IMR-90 (cell line): ENCODE data around the gene NUDT9. TPM values are rescaled to one million over a fixed set of nuclear protein-coding genes. Genes with fewer than 3 reads are reported as not detected.
A peak's percentile ranks its signal among the peaks of the same experiment; 100 is the strongest.
"Not testable (repeated sequence)": the region's sequence is repeated elsewhere in the genome, so short reads cannot be mapped to it uniquely, and the experiment has no call there.

Experiments used
- ATAC-seq: fragments of 200-7000 bp; cut with Tn5 transposase; 2 replicates; pipeline ENCODE4 v1.9.1; 2020; ENCODE audit warnings: low read depth, mild to moderate bottlenecking, moderate library complexity
- BruUV-seq: library from RNA; stranded (reverse); fragments of 400-500 nt; replicated peaks from 2 replicates; lab custom pipeline; 2021; lab: Mats Ljungman, UMichigan
- CTCF ChIA-PET: fragments of 300-600 bp; formaldehyde crosslinking; extraction: SDS; loops from one replicate; lab custom pipeline; 2021; ENCODE audit warnings: antibody characterized with exemption; lab: Yijun Ruan, JAX
- POLR2A ChIA-PET: fragments of 300-600 bp; sonication (Branson Sonifier 250); formaldehyde crosslinking; loops from one replicate; lab custom pipeline; 2022; ENCODE audit warnings: antibody characterized with exemption; ENCODE audit not compliant: unreplicated experiment; lab: Charles Lee
- DNase-seq: peaks from one replicate; pipeline ENCODE4 v3.0.0; 2013
- H2AFZ ChIP-seq: replicated peaks from 2 replicates; pipeline ENCODE3; 2013; ENCODE audit warnings: low read length, mild to moderate bottlenecking; ENCODE audit not compliant: poor library complexity
- H2AK5ac ChIP-seq: 2 replicates; pipeline ENCODE4 v1.6.1; 2013; ENCODE audit warnings: low read depth, low read length, inconsistent platforms
- H2AK9ac ChIP-seq: replicated peaks from 2 replicates; pipeline ENCODE3; 2013; ENCODE audit warnings: mild to moderate bottlenecking, low read depth, low read length, moderate library complexity; ENCODE audit not compliant: poor library complexity
- H2BK120ac ChIP-seq: 2 replicates; pipeline ENCODE4 v1.6.1; 2013; ENCODE audit warnings: low read depth, low read length, inconsistent platforms
- H2BK15ac ChIP-seq: 3 replicates; pipeline ENCODE4 v1.6.1; 2013; ENCODE audit warnings: low read depth, low read length, inconsistent platforms
- H2BK20ac ChIP-seq: 2 replicates; pipeline ENCODE4 v1.6.1; 2013; ENCODE audit warnings: low read depth, mild to moderate bottlenecking, inconsistent platforms, low read length, moderate library complexity
- H2BK5ac ChIP-seq: 2 replicates; pipeline ENCODE4 v1.6.1; 2013; ENCODE audit warnings: mild to moderate bottlenecking, low read depth, low read length, inconsistent platforms; ENCODE audit not compliant: poor library complexity, severe bottlenecking
- H3K14ac ChIP-seq: replicated peaks from 2 replicates; pipeline ENCODE4 v1.6.1; 2013; ENCODE audit warnings: low read depth, low read length, inconsistent platforms
- H3K18ac ChIP-seq: 2 replicates; pipeline ENCODE4 v1.6.1; 2013; ENCODE audit warnings: low read depth, low read length, control low read depth
- H3K23ac ChIP-seq: 2 replicates; pipeline ENCODE4 v1.6.1; 2013; ENCODE audit warnings: low read depth, low read length, inconsistent platforms
- H3K27ac ChIP-seq: 2 replicates; pipeline ENCODE4 v1.5.1; 2013; ENCODE audit warnings: mild to moderate bottlenecking, control low read depth, low read length; ENCODE audit not compliant: insufficient read depth
- H3K27me3 ChIP-seq: 2 replicates; pipeline ENCODE4 v1.6.1; 2013; ENCODE audit warnings: low read length; ENCODE audit not compliant: control insufficient read depth, insufficient read depth
- H3K36me3 ChIP-seq: 2 replicates; pipeline ENCODE4 v1.6.1; 2013; ENCODE audit warnings: low read length, mixed read lengths; ENCODE audit not compliant: control insufficient read depth, insufficient read depth
- H3K4ac ChIP-seq: 2 replicates; pipeline ENCODE4 v1.6.1; 2013; ENCODE audit warnings: low read depth, low read length, inconsistent platforms
- H3K4me1 ChIP-seq: 2 replicates; pipeline ENCODE4 v1.6.1; 2013; ENCODE audit warnings: low read length, mixed read lengths; ENCODE audit not compliant: control insufficient read depth, insufficient read depth
- H3K4me2 ChIP-seq: 2 replicates; pipeline ENCODE4 v1.6.1; 2013; ENCODE audit warnings: low read depth, mild to moderate bottlenecking, control low read depth, low read length, moderate library complexity
- H3K4me3 ChIP-seq: 2 replicates; pipeline ENCODE4 v1.5.1; 2013; ENCODE audit warnings: low read depth, mild to moderate bottlenecking, control low read depth, low read length, moderate library complexity; ENCODE audit not compliant: insufficient read depth
- H3K56ac ChIP-seq: 2 replicates; pipeline ENCODE4 v1.6.1; 2013; ENCODE audit warnings: low read length, inconsistent platforms; ENCODE audit not compliant: insufficient read depth; ENCODE audit errors: extremely low read depth
- H3K79me1 ChIP-seq, 2 experiments: 2 replicates each; pipeline ENCODE4 v1.6.1; 2013; ENCODE audit warnings: low read length in 2 of 2, inconsistent platforms in 1 of 2, low read depth in 1 of 2
- H3K9ac ChIP-seq: 2 replicates; pipeline ENCODE4 v1.6.1; 2013; ENCODE audit warnings: low read depth, low read length, control low read depth
- H3K9me1 ChIP-seq: 2 replicates; pipeline ENCODE4 v1.6.1; 2013; ENCODE audit warnings: low read length, inconsistent platforms; ENCODE audit not compliant: insufficient read depth
- H3K9me3 ChIP-seq: 2 replicates; pipeline ENCODE4 v1.6.1; 2013; ENCODE audit warnings: low read length; ENCODE audit not compliant: control insufficient read depth, insufficient read depth
- H4K20me1 ChIP-seq: 2 replicates; pipeline ENCODE4 v1.6.1; 2013; ENCODE audit warnings: low read length, inconsistent platforms; ENCODE audit not compliant: insufficient read depth
- H4K5ac ChIP-seq: 2 replicates; pipeline ENCODE4 v1.6.1; 2013; ENCODE audit warnings: mild to moderate bottlenecking, low read depth, low read length, control low read depth
- H4K8ac ChIP-seq, 2 experiments: 2 replicates each; pipeline ENCODE4 v1.6.1; 2013; ENCODE audit warnings: low read depth in 2 of 2, low read length in 2 of 2, control low read depth in 1 of 2, inconsistent platforms in 1 of 2
- H4K91ac ChIP-seq: 2 replicates; pipeline ENCODE4 v1.6.1; 2013; ENCODE audit warnings: low read depth, low read length, inconsistent platforms; ENCODE audit not compliant: insufficient read depth
- CHD1 ChIP-seq: IDR thresholded peaks from 2 replicates; pipeline ENCODE4 v1.6.1; 2012; ENCODE audit warnings: low read depth, low read length, improper control_type of control experiment
- WGBS, 2 experiments: methylation state at CpG; one replicate each; pipeline versions ENCODE4 v1.1.5 to v1.1.7; 2013; ENCODE audit warnings: missing lambda C conversion rate in 2 of 2; ENCODE audit not compliant: insufficient read length in 1 of 2; ENCODE audit errors: extremely low coverage in 2 of 2; 5-methylcytosine and 5-hydroxymethylcytosine counted together
- dilution Hi-C: fragments of 300-500 bp; cut with HindIII; formaldehyde crosslinking; loops from one replicate; pipeline ENCODE4 v1.14.3; 2018; ENCODE audit warnings: low sequenced_read_pairs; ENCODE audit not compliant: unreplicated experiment
- in situ Hi-C: fragments of 300-500 bp; cut with MboI; formaldehyde crosslinking; loops from 3 replicates; pipeline ENCODE4 v1.14.3; 2019; ENCODE audit warnings: low sequenced_read_pairs, inconsistent platforms, mixed read lengths
- intact Hi-C: fragments of 100-400 bp; cut with micrococcal nuclease; formaldehyde crosslinking; loops from 2 replicates; pipeline ENCODE4 v1.10.0; 2022
- polyA plus RNA-seq, 3 experiments: library from polyadenylated mRNA; depleted of rRNA; stranded (reverse); fragments of >200 nt; gene quantifications; 2 replicates each; pipeline ENCODE4 v1.2.3, GENCODE V29; 2012; ENCODE audit warnings: low replicate concordance in 1 of 3
- total RNA-seq: library from RNA; depleted of rRNA; stranded (reverse); fragments of >200 nt; gene quantifications from 2 replicates; pipeline ENCODE4 v1.2.3, GENCODE V29; 2012

Gene NUDT9
- total and polyA plus RNA-seq, 2 of the 4 experiments (the other 2 are of a cell fraction), result 10.0 to 23.5 TPM

DNA sequence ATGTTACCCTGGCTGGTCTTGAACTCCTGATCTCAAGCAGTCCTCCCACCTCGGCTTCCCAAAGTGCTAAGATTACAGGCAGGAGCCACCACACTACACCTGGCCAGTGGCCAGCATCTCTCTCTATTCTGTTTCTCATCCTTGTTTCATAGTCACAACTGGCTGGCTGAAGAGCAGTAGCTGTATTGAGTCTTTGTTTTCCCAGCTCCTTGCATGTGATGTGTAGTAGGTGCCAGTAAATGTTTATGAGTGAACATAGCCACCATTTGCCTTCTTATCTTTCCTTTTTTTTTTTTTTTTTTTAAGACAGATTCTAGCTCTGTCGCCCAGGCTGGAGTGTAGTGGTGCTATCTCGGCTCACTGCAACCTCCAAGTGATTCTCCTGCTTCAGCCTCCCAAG lies 23.6 kb downstream of the NUDT9 start:
- Histone ChIP-seq H2BK5ac (no peak overlapping the region), H2BK15ac (no peak overlapping the region), H4K8ac (no peak overlapping the region), H2BK120ac (no peak overlapping the region), H3K4me3 (no peak overlapping the region), H4K5ac (no peak overlapping the region), H3K18ac (no peak overlapping the region), H2BK20ac (no peak overlapping the region), H3K4me1 (no peaks in the 10 kb centered on the region), H4K91ac (no peak overlapping the region), H3K56ac (no peak overlapping the region), H4K20me1 (no peaks in the 10 kb centered on the region), H2AK5ac (no peak overlapping the region), H3K27ac (no peak overlapping the region), H3K9me1 (no peaks in the 10 kb centered on the region), H3K27me3 (no peaks in the 10 kb centered on the region), H3K9me3 (no peaks in the 10 kb centered on the region), H3K23ac (no peak overlapping the region), H2AK9ac (peak overlapping the region; percentile 37), H3K79me1 (no peaks in the 10 kb centered on the region; a peak in 2 of 4 replicates), H3K14ac (no peak overlapping the region), H3K9ac (no peak overlapping the region), H3K4ac (no peak overlapping the region), H3K36me3 (peaks cover 6% of the 10 kb centered on the region), H3K4me2 (no peak overlapping the region), H2AFZ (no peak overlapping the region)
- ChIA-PET POLR2A (no interaction called here), CTCF (interaction anchor here (0.7 kb wide), 2 partner anchors 49 to 628 kb away, joined by 3 to 5 read pairs; no protein-coding TSS in a partner anchor)
- WGBS, 2 experiments, result no CpG with 5 or more reads among the region's 3 CpGs
- dilution Hi-C loops, result no loop called here
- no TSS peak for BruUV-seq
- TF ChIP-seq CHD1, result no peak
- intact Hi-C loops, result no loop called here
- ATAC-seq (no peak), DNase-seq (no peak)
- in situ Hi-C loops, result no loop called here

DNA sequence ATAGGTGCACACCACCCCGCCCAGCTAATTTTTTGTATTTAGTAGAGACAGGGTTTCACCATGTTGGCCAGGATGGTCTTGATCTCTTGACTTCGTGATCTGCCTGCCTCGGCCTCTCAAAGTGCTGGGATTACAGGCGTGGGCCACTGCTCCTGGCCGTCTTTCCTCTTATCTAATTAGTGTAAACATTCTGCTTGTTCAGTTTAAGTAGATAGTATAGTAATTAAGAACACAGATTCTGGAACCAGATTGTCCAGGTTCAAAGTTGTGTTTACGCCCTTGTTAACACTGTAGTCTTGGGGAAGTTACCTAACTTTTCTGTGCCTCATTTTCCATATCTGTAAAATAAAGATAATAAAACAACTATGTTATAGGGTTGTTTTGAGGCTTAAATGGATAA lies 24.0 kb downstream of the NUDT9 start:
- not testable (repeated sequence) for BruUV-seq

More for the DNA sequence above, 24.0 kb downstream of the NUDT9 start:
- H3K4me2 ChIP-seq, H2BK15ac ChIP-seq, H3K9ac ChIP-seq, H3K36me3 ChIP-seq, H3K4ac ChIP-seq, POLR2A ChIA-PET, ATAC-seq, H2AK9ac ChIP-seq, H3K79me1 ChIP-seq, H3K56ac ChIP-seq, H3K9me3 ChIP-seq, H2BK5ac ChIP-seq, H4K8ac ChIP-seq, H3K27ac ChIP-seq, H3K27me3 ChIP-seq, H3K9me1 ChIP-seq, H3K4me1 ChIP-seq, in situ Hi-C loops, dilution Hi-C loops, intact Hi-C loops, H2BK20ac ChIP-seq, H3K18ac ChIP-seq, H4K91ac ChIP-seq, H2AFZ ChIP-seq, H3K14ac ChIP-seq, H3K23ac ChIP-seq, DNase-seq, H4K5ac ChIP-seq, H2BK120ac ChIP-seq, H2AK5ac ChIP-seq, H3K4me3 ChIP-seq, H4K20me1 ChIP-seq: not testable (repeated sequence)
- no CpG with 5 or more reads among the region's 6 CpGs for WGBS, 2 experiments
- CTCF ChIA-PET, result interaction anchor here (0.5 kb wide), 1 partner anchor 77 kb away, joined by 5 read pairs; no protein-coding TSS in a partner anchor
